ENCODE measurements around the gene UBE2N.

UBE2N gene

DNA sequence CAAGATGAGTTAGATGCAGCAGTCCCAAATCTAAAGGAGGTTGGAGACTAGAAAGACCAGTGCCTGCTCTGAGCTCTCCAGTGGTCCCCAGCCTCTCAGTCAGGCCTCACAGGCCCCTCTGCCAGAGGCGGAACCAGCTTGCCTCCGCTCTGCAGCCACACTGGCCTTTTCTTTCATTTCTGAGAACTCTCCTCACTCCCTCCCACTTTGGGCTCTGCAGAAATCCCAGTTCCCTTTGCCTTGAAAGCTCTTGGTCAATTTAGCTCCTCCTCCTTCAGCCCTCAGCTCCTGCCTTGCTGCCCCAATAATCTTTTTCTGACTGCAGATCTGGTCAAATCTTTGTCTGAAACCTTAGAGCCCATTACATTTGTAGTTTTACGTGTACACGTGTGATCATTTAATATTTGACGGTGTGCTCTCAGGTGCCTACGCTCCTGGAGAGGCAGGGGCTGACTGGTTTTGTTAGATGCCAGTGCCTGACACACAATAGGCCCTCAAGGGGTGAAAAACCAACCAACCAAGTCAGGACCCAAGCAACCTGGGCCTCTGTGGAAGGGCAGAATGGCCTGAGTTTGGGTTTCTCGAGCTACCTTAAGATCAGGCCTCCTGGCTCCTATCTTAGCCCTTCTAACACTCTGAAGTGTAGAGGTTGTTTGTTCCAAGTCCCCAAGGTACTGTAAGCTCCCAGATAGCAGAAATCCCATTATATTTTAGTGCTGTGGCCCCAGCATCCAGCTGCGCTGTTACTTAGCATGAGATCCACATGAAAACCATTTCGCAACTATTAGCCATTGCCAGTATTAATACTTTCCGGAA lies 65.1 kb downstream of the UBE2N start:
- TF ChIP-seq, protein P1, sequence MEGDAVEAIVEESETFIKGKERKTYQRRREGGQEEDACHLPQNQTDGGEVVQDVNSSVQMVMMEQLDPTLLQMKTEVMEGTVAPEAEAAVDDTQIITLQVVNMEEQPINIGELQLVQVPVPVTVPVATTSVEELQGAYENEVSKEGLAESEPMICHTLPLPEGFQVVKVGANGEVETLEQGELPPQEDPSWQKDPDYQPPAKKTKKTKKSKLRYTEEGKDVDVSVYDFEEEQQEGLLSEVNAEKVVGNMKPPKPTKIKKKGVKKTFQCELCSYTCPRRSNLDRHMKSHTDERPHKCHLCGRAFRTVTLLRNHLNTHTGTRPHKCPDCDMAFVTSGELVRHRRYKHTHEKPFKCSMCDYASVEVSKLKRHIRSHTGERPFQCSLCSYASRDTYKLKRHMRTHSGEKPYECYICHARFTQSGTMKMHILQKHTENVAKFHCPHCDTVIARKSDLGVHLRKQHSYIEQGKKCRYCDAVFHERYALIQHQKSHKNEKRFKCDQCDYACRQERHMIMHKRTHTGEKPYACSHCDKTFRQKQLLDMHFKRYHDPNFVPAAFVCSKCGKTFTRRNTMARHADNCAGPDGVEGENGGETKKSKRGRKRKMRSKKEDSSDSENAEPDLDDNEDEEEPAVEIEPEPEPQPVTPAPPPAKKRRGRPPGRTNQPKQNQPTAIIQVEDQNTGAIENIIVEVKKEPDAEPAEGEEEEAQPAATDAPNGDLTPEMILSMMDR (IDR thresholded peaks at IDR 0.05) = no peak

DNA sequence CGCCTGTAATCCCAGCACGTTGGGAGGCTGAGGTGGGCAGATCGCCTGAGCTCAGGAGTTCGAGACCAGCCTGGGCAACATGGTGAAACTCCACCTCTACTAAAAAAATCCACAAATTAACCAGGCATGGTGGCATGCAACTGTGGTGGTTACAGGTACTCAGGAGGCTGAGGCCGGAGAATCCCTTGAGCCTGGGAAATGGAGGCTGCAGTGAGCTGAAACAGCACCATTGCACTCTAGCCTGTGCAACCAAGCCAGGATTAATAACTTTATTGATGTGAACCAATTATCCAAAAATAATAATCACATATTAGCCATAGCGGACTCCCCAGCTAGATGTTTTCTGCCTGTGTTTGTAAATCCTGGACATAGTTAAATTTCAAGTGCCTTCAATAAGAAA lies 65.8 kb downstream of the UBE2N start:
- DNase-seq (ENCODE audit: low spot score) = no peak
- TF ChIP-seq, protein P1 (IDR thresholded peaks at IDR 0.05) = no peak
- Histone ChIP-seq H3K4me3 (peak overlapping the region; percentile 79), H3K27ac (peak overlapping the region; percentile 86 to 97)

More for the DNA sequence above, 65.1 kb downstream of the UBE2N start:
- peak; percentile 80 for DNase-seq (ENCODE audit: low spot score)
- Histone ChIP-seq H3K27ac (peak overlapping the region; percentile 86 to 97), H3K4me3 (peak overlapping the region; percentile 79)

DNA sequence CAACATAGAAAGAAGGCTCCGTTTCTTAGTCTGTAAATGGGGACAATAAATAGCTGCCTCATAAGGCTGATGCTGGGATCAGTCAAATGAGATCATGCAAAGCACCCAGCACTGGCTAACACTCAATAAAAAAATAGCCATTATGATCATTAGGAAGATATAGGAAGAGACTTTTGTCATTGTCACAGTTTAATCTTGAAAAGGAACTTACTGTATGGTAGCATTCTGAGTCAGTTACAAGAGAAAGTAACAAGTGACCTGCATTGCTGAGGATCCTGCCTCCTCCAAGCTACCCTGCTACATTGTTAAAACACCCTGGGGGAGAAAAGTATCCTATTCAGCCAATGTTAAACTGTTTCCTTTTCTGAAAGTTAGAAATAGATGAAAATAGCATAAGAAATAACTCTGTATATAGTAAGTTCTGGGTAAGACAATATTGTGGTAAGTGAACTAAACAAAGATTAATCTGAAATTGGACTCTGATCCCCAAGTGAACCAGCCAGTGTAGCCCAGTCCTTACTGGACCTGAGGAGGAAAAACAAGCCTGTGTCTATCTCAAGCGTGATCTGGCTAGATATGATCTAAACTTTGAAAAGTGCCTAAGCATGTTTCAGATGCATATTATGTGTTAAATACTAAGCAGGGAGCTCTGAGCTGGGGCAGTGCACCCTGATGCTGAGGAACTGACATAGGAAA lies 67.6 kb downstream of the UBE2N start:
- TF ChIP-seq, protein P1 (IDR thresholded peaks at IDR 0.05) = no peak
- peak overlapping the region; percentile 15 for H3K4me3 ChIP-seq
- no peak for DNase-seq (ENCODE audit: low spot score)
- peak overlapping the region; percentile 3 to 26 for H3K27ac ChIP-seq

DNA sequence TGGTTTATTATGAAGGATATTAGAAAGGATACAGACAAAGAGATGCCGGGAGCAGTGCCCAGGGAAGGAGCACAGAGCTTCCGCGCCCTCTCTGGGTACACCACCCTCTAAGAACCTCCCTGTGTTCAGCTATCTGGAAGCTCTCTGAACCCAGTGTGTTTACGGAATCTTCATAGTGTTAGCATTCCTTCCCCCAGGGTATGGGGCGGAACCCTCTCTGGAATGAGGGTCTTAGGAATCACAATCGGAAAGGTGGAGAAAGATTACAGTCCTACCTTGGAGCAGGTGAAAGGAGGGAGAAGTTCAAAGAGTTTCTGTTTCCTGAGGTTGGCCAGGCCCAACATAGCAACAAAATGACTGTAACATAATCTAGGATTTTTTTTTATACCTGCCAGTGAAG lies 70.8 kb downstream of the UBE2N start:
- TF ChIP-seq, protein P1 (IDR thresholded peaks at IDR 0.05) = no peak
- Histone ChIP-seq H3K27ac (no peak overlapping the region), H3K4me3 (no peak overlapping the region)
- DNase-seq (ENCODE audit: low spot score) = no peak

DNA sequence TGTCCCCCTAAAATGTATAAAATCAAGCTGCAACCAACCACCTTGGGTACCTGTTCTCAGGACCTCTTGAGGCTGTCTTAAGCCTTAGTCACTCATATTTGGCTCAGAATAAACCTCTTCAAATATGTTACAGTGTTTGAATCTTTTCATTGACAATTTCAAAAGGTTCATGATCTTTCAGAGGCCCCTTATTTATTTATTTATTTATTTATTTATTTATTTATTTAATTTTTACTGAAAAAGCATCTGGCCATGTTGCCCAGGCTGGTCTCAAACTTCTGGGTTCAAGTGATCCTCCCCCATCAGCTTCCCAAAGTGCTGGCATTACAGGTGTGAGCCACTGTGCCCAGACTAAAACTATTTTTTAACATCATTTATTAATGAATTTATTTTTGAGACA lies 72.2 kb downstream of the UBE2N start:
- DNase-seq (ENCODE audit: low spot score) = no peak
- TF ChIP-seq, protein P1 (IDR thresholded peaks at IDR 0.05) = no peak
- no peak overlapping the region for H3K4me3 ChIP-seq
- H3K27ac ChIP-seq = no peak overlapping the region

DNA sequence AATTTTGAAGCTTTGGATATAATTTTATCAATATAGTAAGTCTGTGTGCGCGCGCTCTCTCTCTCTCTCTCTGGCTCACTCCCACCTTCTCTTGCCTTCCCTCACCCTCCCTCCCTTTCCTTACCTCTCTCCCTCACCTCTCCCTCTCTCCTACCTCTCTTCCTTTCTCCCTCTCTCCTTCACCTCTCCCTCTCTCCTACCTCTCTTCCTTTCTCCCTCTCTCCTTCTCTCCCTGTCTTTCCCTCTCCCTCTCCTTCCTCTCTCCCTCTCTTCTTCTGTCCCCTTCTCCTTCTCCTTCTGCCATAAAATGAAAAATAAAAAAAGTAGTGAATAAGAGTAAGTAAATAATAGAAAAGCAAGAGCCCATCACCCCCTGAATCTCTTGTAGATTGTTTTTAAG lies 73.0 kb downstream of the UBE2N start:
- Histone ChIP-seq H3K4me3 (no peak overlapping the region), H3K27ac (no peak overlapping the region)
- TF ChIP-seq, protein P1 (IDR thresholded peaks at IDR 0.05) = no peak
- DNase-seq (ENCODE audit: low spot score) = no peak

Data from coronary artery (tissue), 2 donors.